Ectodermal cell (in vitro differentiated cells): Measurements from ENCODE around the gene CREB5.
"Not testable (repeated sequence)": the region's sequence is repeated elsewhere in the genome, so short reads cannot be mapped to it uniquely, and the experiment has no call there.

Experiments
- H3K27ac ChIP-seq: 2 replicates; pipeline ENCODE4 v1.7.0; 2013; ENCODE audit warnings: mild to moderate bottlenecking, low read depth, low read length; ENCODE audit not compliant: insufficient read depth, poor library complexity, severe bottlenecking
- H3K27me3 ChIP-seq: 2 replicates; pipeline ENCODE4 v1.7.0; 2013; ENCODE audit warnings: mild to moderate bottlenecking, low read length; ENCODE audit not compliant: insufficient read depth, control insufficient read depth, poor library complexity, severe bottlenecking
- H3K36me3 ChIP-seq: one replicate; pipeline ENCODE4 v1.7.0; 2013; ENCODE audit warnings: low read length; ENCODE audit not compliant: control insufficient read depth, insufficient read depth
- H3K4me1 ChIP-seq: one replicate; pipeline ENCODE4 v1.7.0; 2013; ENCODE audit warnings: low read length; ENCODE audit not compliant: control insufficient read depth, insufficient read depth
- H3K4me3 ChIP-seq: 2 replicates; pipeline ENCODE4 v1.7.0; 2013; ENCODE audit warnings: low read depth, low read length, control low read depth; ENCODE audit not compliant: insufficient read depth
- H3K9me3 ChIP-seq: 2 replicates; pipeline ENCODE4 v1.7.0; 2013; ENCODE audit warnings: mild to moderate bottlenecking, low read length, moderate library complexity; ENCODE audit not compliant: control insufficient read depth
- WGBS, 2 experiments: methylation state at CpG; one replicate each; pipeline ENCODE4 v1.1.7; 2013; ENCODE audit warnings: missing lambda C conversion rate in 2 of 2; 5-methylcytosine and 5-hydroxymethylcytosine counted together

The CREB5 gene

GRCh38 chr7:28597284-28597683 is 185.0 kb downstream of the CREB5 start:
- Histone ChIP-seq H3K4me3 (no peak overlapping the region), H3K9me3 (no peaks in the 10 kb centered on the region), H3K27ac (no peak overlapping the region), H3K36me3 (no peaks in the 10 kb centered on the region), H3K4me1 (no peaks in the 10 kb centered on the region), H3K27me3 (no peaks in the 10 kb centered on the region)
- 67% methylated on average over 2 of the region's 2 CpGs for WGBS, 2 experiments

GRCh38 chr7:28598037-28598436 is 185.7 kb downstream of the CREB5 start:
- not testable (repeated sequence) for H3K27me3 ChIP-seq, H3K4me3 ChIP-seq, H3K4me1 ChIP-seq, H3K9me3 ChIP-seq, H3K27ac ChIP-seq, H3K36me3 ChIP-seq
- 86 to 95% methylated on average over 5 of the region's 5 CpGs for WGBS, 2 experiments

- 92 to 94% methylated on average over 3 of the region's 3 CpGs for WGBS, 2 experiments
- Histone ChIP-seq H3K4me1 (no peaks in the 10 kb centered on the region), H3K4me3 (no peak overlapping the region)
Observed at GRCh38 chr7:28598586-28598985, 186.3 kb downstream of the CREB5 start.

GRCh38 chr7:28599411-28599810 is 187.1 kb downstream of the CREB5 start:
- Histone ChIP-seq H3K27me3 (no peaks in the 10 kb centered on the region), H3K4me1 (no peaks in the 10 kb centered on the region), H3K4me3 (no peak overlapping the region), H3K9me3 (no peaks in the 10 kb centered on the region), H3K27ac (no peak overlapping the region), H3K36me3 (no peaks in the 10 kb centered on the region)
- 94 to 99% methylated on average over 4 to 5 of the region's 5 CpGs for WGBS, 2 experiments

More at GRCh38 chr7:28598586-28598985, 186.3 kb downstream of the CREB5 start:
- H3K9me3 ChIP-seq, result no peaks in the 10 kb centered on the region
- no peaks in the 10 kb centered on the region for H3K27me3 ChIP-seq
- no peak overlapping the region for H3K27ac ChIP-seq
- no peaks in the 10 kb centered on the region for H3K36me3 ChIP-seq

GRCh38 chr7:28602282-28602681 is 190.0 kb downstream of the CREB5 start:
- Histone ChIP-seq H3K27me3 (no peaks in the 10 kb centered on the region), H3K27ac (no peak overlapping the region), H3K9me3 (no peaks in the 10 kb centered on the region), H3K4me1 (no peaks in the 10 kb centered on the region), H3K36me3 (no peaks in the 10 kb centered on the region), H3K4me3 (no peak overlapping the region)
- WGBS, 2 experiments, result 88 to 93% methylated on average over 3 of the region's 3 CpGs

GRCh38 chr7:28605427-28606085 is 193.2 kb downstream of the CREB5 start:
- WGBS, 2 experiments, result 92 to 95% methylated on average over 3 to 7 of the region's 7 CpGs
- Histone ChIP-seq H3K4me3 (no peak overlapping the region), H3K27me3 (no peaks in the 10 kb centered on the region), H3K27ac (no peak overlapping the region), H3K9me3 (no peaks in the 10 kb centered on the region), H3K36me3 (no peaks in the 10 kb centered on the region), H3K4me1 (no peaks in the 10 kb centered on the region)

GRCh38 chr7:28606421-28606820 is 194.1 kb downstream of the CREB5 start:
- H3K36me3 ChIP-seq, result no peaks in the 10 kb centered on the region
- no peaks in the 10 kb centered on the region for H3K27me3 ChIP-seq
- no peak overlapping the region for H3K4me3 ChIP-seq
- H3K4me1 ChIP-seq, result no peaks in the 10 kb centered on the region
- H3K27ac ChIP-seq, result no peak overlapping the region
- H3K9me3 ChIP-seq, result no peaks in the 10 kb centered on the region

GRCh38 chr7:28607855-28608193 is 195.5 kb downstream of the CREB5 start:
- Histone ChIP-seq H3K27ac (no peak overlapping the region), H3K27me3 (no peaks in the 10 kb centered on the region), H3K4me1 (no peaks in the 10 kb centered on the region), H3K9me3 (no peaks in the 10 kb centered on the region), H3K4me3 (no peak overlapping the region), H3K36me3 (no peaks in the 10 kb centered on the region)
- whole genome bisulfite sequencing, 2 experiments, result 92% methylated on average over 4 of the region's 4 CpGs

- 92 to 100% methylated on average over 1 of the region's 1 CpG for WGBS, 2 experiments
- H3K27me3 ChIP-seq, result no peaks in the 10 kb centered on the region
- no peaks in the 10 kb centered on the region for H3K4me1 ChIP-seq
- H3K9me3 ChIP-seq, result no peaks in the 10 kb centered on the region
- H3K36me3 ChIP-seq, result no peaks in the 10 kb centered on the region
- no peak overlapping the region for H3K4me3 ChIP-seq
- H3K27ac ChIP-seq, result no peak overlapping the region
Observed at GRCh38 chr7:28608237-28608656, 195.9 kb downstream of the CREB5 start.

GRCh38 chr7:28608731-28609130 is 196.4 kb downstream of the CREB5 start:
- Histone ChIP-seq H3K4me1 (no peaks in the 10 kb centered on the region), H3K4me3 (no peak overlapping the region), H3K9me3 (no peaks in the 10 kb centered on the region), H3K36me3 (no peaks in the 10 kb centered on the region), H3K27me3 (no peaks in the 10 kb centered on the region), H3K27ac (no peak overlapping the region)
- 96 to 98% methylated on average over 3 of the region's 3 CpGs for WGBS, 2 experiments

GRCh38 chr7:28609608-28610007 is 197.3 kb downstream of the CREB5 start:
- no peaks in the 10 kb centered on the region for H3K27me3 ChIP-seq
- no peak overlapping the region for H3K4me3 ChIP-seq
- H3K27ac ChIP-seq, result no peak overlapping the region
- H3K36me3 ChIP-seq, result no peaks in the 10 kb centered on the region
- H3K9me3 ChIP-seq, result no peaks in the 10 kb centered on the region
- no peaks in the 10 kb centered on the region for H3K4me1 ChIP-seq
- 78 to 79% methylated on average over 3 of the region's 3 CpGs for WGBS, 2 experiments
